HepG2 (cell line): ENCODE data around the gene TUT1. TPM values are rescaled to one million over a fixed set of nuclear protein-coding genes. Genes with fewer than 3 reads are reported as not detected.

Source experiments
- ATAC-seq: fragments of 200-7000 bp; cut with Tn5 transposase; 3 replicates; pipeline ENCODE4 v1.9.1; 2020; ENCODE audit warnings: mild to moderate bottlenecking, moderate library complexity
- BruUV-seq: library from RNA; stranded (reverse); fragments of 400-500 nt; replicated peaks from 2 replicates; lab custom pipeline; 2021; lab: Mats Ljungman, UMichigan
- CTCF ChIA-PET: fragments of 300-600 bp; formaldehyde crosslinking; extraction: SDS; loops from one replicate; lab custom pipeline; 2021; ENCODE audit warnings: low total read pairs, inconsistent platforms, low intra/inter-chr PET ratio; lab: Yijun Ruan, JAX
- POLR2A ChIA-PET: fragments of 350-600 bp; sonication (Branson Sonifier 250); formaldehyde crosslinking; loops from one replicate; lab custom pipeline; 2020; ENCODE audit warnings: antibody characterized with exemption, inconsistent platforms; lab: Yijun Ruan, JAX
- DNase-seq: peaks from one replicate; pipeline ENCODE4 v3.0.0-alpha.2; 2015; ENCODE audit warnings: low spot score
- FAIRE-seq: peaks from 3 replicates; lab custom pipeline; 2011; peaks lifted over from hg19 to GRCh38; lab: Jason Lieb, UNC
- H2AFZ ChIP-seq: one replicate; pipeline ENCODE4 v1.6.1; 2011; ENCODE audit warnings: low read length, inconsistent platforms
- H3K27ac ChIP-seq: fragments of 300-600 bp; 3 replicates; pipeline ENCODE4 v1.8.0; 2011; ENCODE audit warnings: mixed run types, mild to moderate bottlenecking, mixed read lengths, low read length, inconsistent platforms; ENCODE audit not compliant: insufficient read depth; ENCODE audit errors: extremely low read length
- H3K27me3 ChIP-seq, 2 experiments: fragments of 200-600 bp in 1 of 2; 2 replicates in 1 of 2; 3 replicates in 1 of 2; pipeline versions ENCODE4 v1.6.0 to v1.8.0; 2011; ENCODE audit warnings: low read length in 2 of 2, mild to moderate bottlenecking in 2 of 2, moderate library complexity in 2 of 2, inconsistent platforms in 1 of 2; ENCODE audit not compliant: insufficient read depth in 2 of 2, control insufficient read depth in 1 of 2
- H3K36me3 ChIP-seq, 2 experiments: fragments of 200-600 bp in 1 of 2; replicated peaks in 1 of 2; 2 replicates in 1 of 2; 3 replicates in 1 of 2; pipeline versions ENCODE4 v1.5.1 to v1.8.0; 2011; ENCODE audit warnings: low read length in 2 of 2, inconsistent platforms in 1 of 2; ENCODE audit not compliant: insufficient read depth in 2 of 2, control insufficient read depth in 1 of 2
- H3K4me1 ChIP-seq: 2 replicates; pipeline ENCODE4 v1.5.1; 2012; ENCODE audit warnings: low read length, inconsistent platforms; ENCODE audit not compliant: insufficient read depth
- H3K4me2 ChIP-seq: 2 replicates; pipeline ENCODE4 v1.6.0; 2011; ENCODE audit warnings: low read depth, low read length, inconsistent platforms
- H3K4me3 ChIP-seq, 3 experiments: fragments of 200-600 bp in 1 of 3; sonication (generic), shearing (Covaris generic) in 1 of 3; replicated peaks in 1 of 3; 2 replicates each; pipeline ENCODE4 v1.5.1; 2011 to 2016; ENCODE audit warnings: low read length in 3 of 3, inconsistent platforms in 2 of 3, low read depth in 2 of 3, mild to moderate bottlenecking in 2 of 3, control low read depth in 1 of 3, mixed read lengths in 1 of 3; ENCODE audit not compliant: insufficient read depth in 1 of 3
- H3K79me2 ChIP-seq: one replicate; pipeline ENCODE4 v1.6.1; 2011; ENCODE audit warnings: low read length, inconsistent platforms; ENCODE audit not compliant: insufficient read depth
- H3K9ac ChIP-seq: 2 replicates; pipeline ENCODE4 v1.6.0; 2011; ENCODE audit warnings: mild to moderate bottlenecking, low read depth, low read length, inconsistent platforms; ENCODE audit not compliant: insufficient read depth
- H3K9me3 ChIP-seq: 2 replicates; pipeline ENCODE4 v1.5.1; 2012; ENCODE audit warnings: mild to moderate bottlenecking, low read length
- H4K20me1 ChIP-seq: 2 replicates; pipeline ENCODE4 v1.6.0; 2011; ENCODE audit warnings: inconsistent platforms, mild to moderate bottlenecking, low read length, moderate library complexity; ENCODE audit not compliant: insufficient read depth
- CAMTA2 ChIP-seq: sonication (generic); formaldehyde crosslinking; IDR thresholded peaks from 2 replicates; pipeline ENCODE4 v1.4.0; 2020; ENCODE audit warnings: mild to moderate bottlenecking, missing genetic modification reagents, borderline replicate concordance
- CENPX ChIP-seq: sonication (generic); formaldehyde crosslinking; IDR thresholded peaks from 2 replicates; pipeline ENCODE4 v1.9.0; 2021; ENCODE audit warnings: mild to moderate bottlenecking, missing genetic modification reagents, moderate library complexity
- ELF1 ChIP-seq: sonication (generic); formaldehyde crosslinking; IDR thresholded peaks from 2 replicates; pipeline ENCODE4 v1.4.0; 2020; ENCODE audit warnings: missing genetic modification reagents
- GFI1 ChIP-seq: sonication (generic); formaldehyde crosslinking; IDR thresholded peaks from 2 replicates; pipeline ENCODE4 v1.5.0; 2020; ENCODE audit warnings: missing genetic modification reagents, mild to moderate bottlenecking, borderline replicate concordance
- KDM1A ChIP-seq: IDR thresholded peaks from 2 replicates; pipeline ENCODE4 v1.6.1; 2016; ENCODE audit warnings: missing compliant biosample characterization
- KDM3A ChIP-seq: IDR thresholded peaks from 2 replicates; pipeline ENCODE4 v1.6.1; 2018; ENCODE audit warnings: low read depth, missing compliant biosample characterization
- LCORL ChIP-seq, 2 experiments: fragments of 450-650 bp in 1 of 2; sonication (generic) in 1 of 2; formaldehyde crosslinking in 1 of 2; IDR thresholded peaks; 2 replicates each; pipeline versions ENCODE4 v1.5.0 to v1.6.1; 2017 to 2020; ENCODE audit warnings: antibody characterized with exemption in 1 of 2, missing genetic modification reagents in 1 of 2
- MAFK ChIP-seq, 2 experiments: IDR thresholded peaks in 1 of 2; conservative IDR thresholded peaks in 1 of 2; 2 replicates each; pipeline ENCODE4 v1.6.1; 2011; ENCODE audit warnings: improper control_type of control experiment in 2 of 2, low read length in 2 of 2
- NPAS2 ChIP-seq: sonication (generic); formaldehyde crosslinking; IDR thresholded peaks from 2 replicates; pipeline ENCODE4 v1.8.0; 2022; ENCODE audit warnings: mild to moderate bottlenecking, missing genetic modification reagents, borderline replicate concordance
- RFXAP ChIP-seq: sonication (generic); formaldehyde crosslinking; IDR thresholded peaks from 2 replicates; pipeline ENCODE4 v1.4.0; 2020; ENCODE audit warnings: missing genetic modification reagents, borderline replicate concordance
- SNAI1 ChIP-seq: sonication (generic); formaldehyde crosslinking; IDR thresholded peaks from 2 replicates; pipeline ENCODE4 v1.5.0; 2020; ENCODE audit warnings: mild to moderate bottlenecking, missing genetic modification reagents, borderline replicate concordance
- TBX3 ChIP-seq: fragments of 450-650 bp; IDR thresholded peaks from 2 replicates; pipeline ENCODE4 v1.6.1; 2017; ENCODE audit warnings: antibody characterized with exemption, mild to moderate bottlenecking, inconsistent platforms, borderline replicate concordance
- ZFP1 ChIP-seq: IDR thresholded peaks from 2 replicates; pipeline ENCODE4 v1.6.1; 2016
- WGBS: methylation state at CpG from one replicate; pipeline ENCODE4 v1.1.6; 2017; ENCODE audit warnings: low lambda C conversion rate; 5-methylcytosine and 5-hydroxymethylcytosine counted together
- in situ Hi-C: cut with HindIII; loops from 2 replicates; pipeline ENCODE4 v1.10.0; 2017; ENCODE audit warnings: low pct_unique_long_range_greater_than_20kb; ENCODE audit not compliant: extremely low pct_ligation_motif_present
- intact Hi-C: fragments of 100-400 bp; cut with micrococcal nuclease; formaldehyde crosslinking; loops from one replicate; pipeline ENCODE4 v1.10.0; 2022; ENCODE audit not compliant: unreplicated experiment
- polyA plus RNA-seq, 8 experiments: library from polyadenylated mRNA; depleted of rRNA in 3 of 8; stranded (reverse) in 7 of 8; unstranded in 1 of 8; fragments of >200 nt; fragmentation: Illumina TruSeq in 4 of 8; extraction: Trizol in 4 of 8; gene quantifications; 2 replicates each; pipeline versions ENCODE4 v1.2.1 to v1.2.3, GENCODE V29; 2011 to 2016; ENCODE audit warnings: low read depth in 4 of 8, missing spikeins in 1 of 8, mixed read lengths in 1 of 8; ENCODE audit not compliant: insufficient read depth in 1 of 8
- total RNA-seq, 5 experiments: library from RNA; depleted of rRNA; stranded (reverse); fragments of >200 nt; fragmentation: Illumina TruSeq; extraction: Trizol; gene quantifications; 2 replicates each; pipeline ENCODE4 v1.2.3, GENCODE V29; 2016; ENCODE audit warnings: low read depth in 1 of 5
- TF ChIP-seq, protein P1 (sequence below): sonication (generic); formaldehyde crosslinking; IDR thresholded peaks from 2 replicates; pipeline ENCODE4 v1.5.1; 2020; ENCODE audit warnings: mild to moderate bottlenecking, missing genetic modification reagents, moderate library complexity
- TF ChIP-seq, protein P2 (sequence below): sonication (generic); formaldehyde crosslinking; IDR thresholded peaks from 2 replicates; pipeline ENCODE4 v1.4.0; 2020; ENCODE audit warnings: missing genetic modification reagents

TUT1 gene
- total and polyA plus RNA-seq, 2 of the 13 experiments (the other 11 are each of a cell fraction or from before 2014, with no cell fraction given) = 9.7 to 14.3 TPM

DNA sequence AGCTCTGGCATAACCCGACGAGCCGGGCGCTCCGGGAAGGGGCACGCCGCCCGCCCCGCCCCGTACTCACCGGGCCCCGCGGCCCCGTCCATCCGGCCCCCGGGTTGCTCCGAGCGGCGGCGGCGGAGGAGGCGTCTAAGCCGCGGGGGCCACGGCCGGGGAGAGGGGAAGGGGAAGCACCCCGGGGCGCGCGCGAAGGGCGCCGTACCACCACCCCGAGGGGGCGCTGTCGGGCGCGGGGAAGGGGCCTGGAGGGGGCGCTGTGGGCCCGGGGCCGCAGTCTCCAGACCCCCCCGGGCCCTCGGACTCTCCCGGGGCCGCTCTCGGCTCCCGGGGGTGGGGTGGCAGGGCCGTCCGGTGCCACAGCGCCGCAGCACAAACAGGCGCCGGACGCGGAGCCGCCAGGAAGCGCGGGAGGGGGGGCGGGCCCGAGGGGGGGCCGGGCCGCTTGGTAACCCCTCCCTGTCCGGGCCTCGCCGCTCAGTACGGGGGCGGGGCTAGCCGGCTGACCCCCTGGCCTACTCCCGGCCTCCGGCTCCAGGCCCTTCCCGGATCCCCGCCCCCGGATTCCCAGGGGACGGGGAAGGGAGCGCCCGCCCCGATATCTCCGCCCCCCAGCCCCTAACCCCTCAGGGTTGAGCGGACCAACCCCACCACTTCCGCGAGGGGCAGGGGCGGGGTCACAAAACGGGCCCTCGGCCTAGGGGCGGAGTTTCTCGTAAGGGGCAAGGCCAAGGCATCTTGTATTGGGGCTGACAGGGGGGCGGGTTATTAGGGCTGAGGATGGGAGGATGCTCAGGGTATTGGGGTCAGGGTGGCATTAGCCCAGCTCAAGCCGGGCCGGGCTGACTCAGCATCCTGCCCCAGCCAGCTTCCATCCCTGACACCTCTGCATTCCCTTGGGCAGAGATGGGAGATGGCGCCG is 21.3 kb upstream of the TUT1 start, which contains the start of the genes EML3 and ROM1 (continued):
- TF ChIP-seq, protein P1, sequence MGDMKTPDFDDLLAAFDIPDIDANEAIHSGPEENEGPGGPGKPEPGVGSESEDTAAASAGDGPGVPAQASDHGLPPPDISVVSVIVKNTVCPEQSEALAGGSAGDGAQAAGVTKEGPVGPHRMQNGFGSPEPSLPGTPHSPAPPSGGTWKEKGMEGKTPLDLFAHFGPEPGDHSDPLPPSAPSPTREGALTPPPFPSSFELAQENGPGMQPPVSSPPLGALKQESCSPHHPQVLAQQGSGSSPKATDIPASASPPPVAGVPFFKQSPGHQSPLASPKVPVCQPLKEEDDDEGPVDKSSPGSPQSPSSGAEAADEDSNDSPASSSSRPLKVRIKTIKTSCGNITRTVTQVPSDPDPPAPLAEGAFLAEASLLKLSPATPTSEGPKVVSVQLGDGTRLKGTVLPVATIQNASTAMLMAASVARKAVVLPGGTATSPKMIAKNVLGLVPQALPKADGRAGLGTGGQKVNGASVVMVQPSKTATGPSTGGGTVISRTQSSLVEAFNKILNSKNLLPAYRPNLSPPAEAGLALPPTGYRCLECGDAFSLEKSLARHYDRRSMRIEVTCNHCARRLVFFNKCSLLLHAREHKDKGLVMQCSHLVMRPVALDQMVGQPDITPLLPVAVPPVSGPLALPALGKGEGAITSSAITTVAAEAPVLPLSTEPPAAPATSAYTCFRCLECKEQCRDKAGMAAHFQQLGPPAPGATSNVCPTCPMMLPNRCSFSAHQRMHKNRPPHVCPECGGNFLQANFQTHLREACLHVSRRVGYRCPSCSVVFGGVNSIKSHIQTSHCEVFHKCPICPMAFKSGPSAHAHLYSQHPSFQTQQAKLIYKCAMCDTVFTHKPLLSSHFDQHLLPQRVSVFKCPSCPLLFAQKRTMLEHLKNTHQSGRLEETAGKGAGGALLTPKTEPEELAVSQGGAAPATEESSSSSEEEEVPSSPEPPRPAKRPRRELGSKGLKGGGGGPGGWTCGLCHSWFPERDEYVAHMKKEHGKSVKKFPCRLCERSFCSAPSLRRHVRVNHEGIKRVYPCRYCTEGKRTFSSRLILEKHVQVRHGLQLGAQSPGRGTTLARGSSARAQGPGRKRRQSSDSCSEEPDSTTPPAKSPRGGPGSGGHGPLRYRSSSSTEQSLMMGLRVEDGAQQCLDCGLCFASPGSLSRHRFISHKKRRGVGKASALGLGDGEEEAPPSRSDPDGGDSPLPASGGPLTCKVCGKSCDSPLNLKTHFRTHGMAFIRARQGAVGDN (CRISPR knock-in tag) = peak; percentile 22; the same call in 1 of the 2 replicates
- no peak for TF ChIP-seq LCORL (IDR thresholded peaks at IDR 0.05)
- TF ChIP-seq LCORL (CRISPR knock-in tag; IDR thresholded peaks at IDR 0.05) = peak; percentile 27; the same call in 1 of the 2 replicates
- TF ChIP-seq ELF1 (CRISPR knock-in tag) = peak; percentile 43; the same call in 1 of the 2 replicates
- TF ChIP-seq ZFP1 (CRISPR knock-in tag) = no peak

DNA sequence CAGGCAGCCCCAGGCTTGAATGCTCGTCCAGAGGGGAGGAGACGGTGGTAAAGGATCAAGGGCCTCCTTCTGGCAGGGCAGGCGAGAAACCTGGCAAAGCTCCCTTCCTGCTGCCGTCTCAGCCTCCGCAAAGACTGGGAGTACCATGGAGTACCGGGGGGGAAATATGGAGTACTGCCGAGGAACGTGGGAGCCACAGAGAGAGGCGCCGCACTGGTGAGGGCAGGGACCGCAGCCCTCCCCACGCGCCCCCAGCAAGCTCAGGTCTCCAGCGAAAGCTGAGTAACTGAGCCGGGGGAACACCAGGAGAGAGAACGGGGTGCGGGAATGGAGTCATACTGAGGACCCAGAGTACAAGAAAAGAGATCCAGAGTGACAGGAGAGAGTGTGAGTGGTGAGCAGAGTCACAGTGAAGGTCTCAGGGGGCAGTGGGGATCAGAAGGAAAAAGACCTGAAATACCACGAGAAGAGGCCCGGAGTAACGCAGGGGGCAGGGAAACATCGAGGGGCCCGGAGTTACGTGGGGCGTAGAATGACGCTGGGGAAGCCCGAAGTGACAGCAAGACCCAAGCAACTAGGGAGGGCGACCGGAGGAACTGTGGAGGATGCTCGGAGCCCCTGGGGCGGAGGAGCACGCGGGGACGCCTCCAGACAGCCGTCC is 20.5 kb upstream of the TUT1 start:
- FAIRE-seq (no peak), ATAC-seq (peak; percentile 22), DNase-seq (no peak)
- Histone ChIP-seq H3K36me3 (no peaks in the 10 kb centered on the region), H3K27me3 (no peaks in the 10 kb centered on the region; a peak in 1 of 5 replicates), H3K4me2 (peak overlapping the region; percentile 96), H4K20me1 (no peaks in the 10 kb centered on the region), H2AFZ (peak overlapping the region; percentile 76), H3K4me1 (peaks cover 58% of the 10 kb centered on the region), H3K27ac (peak overlapping the region; percentile 64), H3K9ac (peak overlapping the region; percentile 80), H3K9me3 (no peaks in the 10 kb centered on the region), H3K79me2 (peaks cover 2% of the 10 kb centered on the region), H3K4me3 (peak overlapping the region; percentile 77 to 93 (median 77))
- WGBS = 2% methylated on average over 26 of the region's 34 CpGs
- intact Hi-C loops = loop anchor here (5.0 kb wide), 1 partner anchor 40 kb away; the partner anchor contains the start of gene INTS5
- BruUV-seq = no TSS peak
- CTCF ChIA-PET = interaction anchor here (1.4 to 2.3 kb wide), 3 partner anchors 10 to 83 kb away, joined by 4 to 14 read pairs (median 6); partner anchors contain the start of genes B3GAT3 and TUT1
- POLR2A ChIA-PET = interaction anchor here (0.7 to 4.0 kb wide), 13 partner anchors 10 to 230 kb away, joined by 3 to 39 read pairs (median 6); partner anchors contain the start of genes B3GAT3, C11orf98, CSKMT and EEF1G
- in situ Hi-C loops = no loop called here
- no peak for TF ChIP-seq TBX3
- TF ChIP-seq CAMTA2 (CRISPR knock-in tag) = 0 out of 2 replicates have a peak, but pooled peaks have one; percentile 26
- no peak for TF ChIP-seq MAFK (conservative IDR thresholded peaks at IDR 0.05 in 1 of 2, IDR thresholded peaks at IDR 0.05 in 1 of 2; ENCODE audit: low read length in 2 of 2)
- no peak for TF ChIP-seq RFXAP (CRISPR knock-in tag)
- TF ChIP-seq NPAS2 = no peak
- TF ChIP-seq, protein P2, sequence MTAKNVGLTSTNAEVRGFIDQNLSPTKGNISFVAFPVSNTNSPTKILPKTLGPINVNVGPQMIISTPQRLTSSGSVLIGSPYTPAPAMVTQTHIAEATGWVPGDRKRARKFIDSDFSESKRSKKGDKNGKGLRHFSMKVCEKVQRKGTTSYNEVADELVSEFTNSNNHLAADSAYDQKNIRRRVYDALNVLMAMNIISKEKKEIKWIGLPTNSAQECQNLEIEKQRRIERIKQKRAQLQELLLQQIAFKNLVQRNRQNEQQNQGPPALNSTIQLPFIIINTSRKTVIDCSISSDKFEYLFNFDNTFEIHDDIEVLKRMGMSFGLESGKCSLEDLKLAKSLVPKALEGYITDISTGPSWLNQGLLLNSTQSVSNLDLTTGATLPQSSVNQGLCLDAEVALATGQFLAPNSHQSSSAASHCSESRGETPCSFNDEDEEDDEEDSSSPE = no peak
- TF ChIP-seq CENPX = no peak
- no peak for TF ChIP-seq SNAI1 (CRISPR knock-in tag)
- TF ChIP-seq KDM3A (CRISPR knock-in tag) = no peak
- peak; percentile 37; the same call in 1 of the 2 replicates for TF ChIP-seq KDM1A
- no peak for TF ChIP-seq GFI1 (CRISPR knock-in tag)
